Stimulated activated CD4-positive, alpha-beta T cell treated with anti-CD3 and anti-CD28 coated beads, Interleukin-12 subunit alpha, Interleukin-12 subunit beta, amount 100 ng/mL, for 48 hours (primary cell): Measurements from ENCODE around the gene TMTC1.

ENCODE experiments used
- DNase-seq, 3 donors: peaks; one replicate each; pipeline ENCODE4 v3.0.0-alpha.2; 2020; ENCODE audit warnings: low read depth in 2 of 3, low spot score in 1 of 3

The TMTC1 gene

DNA sequence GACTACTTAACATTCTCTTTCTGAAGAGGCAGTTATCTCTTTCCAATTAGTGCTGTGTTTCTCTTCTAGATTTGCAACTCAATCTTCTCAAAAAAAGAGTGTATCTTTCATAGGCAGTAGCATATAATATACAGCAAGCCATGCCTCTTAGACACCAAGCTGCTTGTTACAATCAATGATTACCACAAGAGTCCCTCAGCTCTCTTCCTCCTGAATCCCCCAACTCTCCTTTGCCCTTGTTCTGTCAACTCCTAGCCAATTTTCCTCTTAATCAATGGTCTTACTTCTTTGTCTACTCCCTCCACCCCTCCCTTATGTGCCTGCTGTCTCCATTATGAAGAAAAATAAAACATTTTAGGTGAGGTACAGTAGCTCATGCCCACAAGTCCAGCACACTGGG is 2.6 kb downstream of the TMTC1 start:
- no peak for DNase-seq

DNA sequence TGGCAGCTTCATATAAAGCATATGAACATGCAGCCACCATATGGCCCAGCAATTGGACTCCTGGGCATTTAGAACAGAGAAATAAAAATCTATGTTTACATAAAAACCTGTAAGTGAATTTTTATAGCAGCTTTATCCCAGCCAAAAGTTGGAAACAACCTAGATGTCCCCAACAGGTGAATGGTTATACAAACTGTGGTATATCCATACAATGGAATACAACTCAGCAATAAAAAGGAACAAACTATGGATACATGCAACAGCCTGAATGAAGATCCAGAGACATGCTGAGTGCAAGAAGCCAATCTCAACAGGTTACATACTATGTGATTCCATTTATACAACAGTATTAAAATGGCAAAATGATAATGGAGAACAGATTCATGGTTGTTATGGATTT is 3.7 kb downstream of the TMTC1 start:
- DNase-seq, result no peak

DNA sequence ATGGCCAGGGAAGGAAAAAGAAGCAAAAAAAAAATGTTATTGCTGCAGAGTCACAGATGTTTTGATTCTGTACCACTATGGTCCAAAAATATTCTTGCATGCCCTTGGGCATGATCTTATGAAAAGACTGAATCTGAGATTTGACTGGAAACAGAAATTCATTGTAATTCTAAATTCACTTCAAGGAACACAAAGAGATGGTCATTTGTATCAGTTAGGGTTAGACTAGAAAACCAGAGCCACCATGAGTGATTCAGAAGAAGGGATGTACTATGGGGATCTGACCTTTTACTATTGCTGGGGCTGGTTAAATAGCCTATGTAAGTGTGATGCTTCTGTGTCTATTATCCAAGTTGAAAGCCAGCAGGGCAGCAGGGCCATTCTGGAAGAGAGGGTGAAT is 5.2 kb downstream of the TMTC1 start:
- DNase-seq, result no peak

DNA sequence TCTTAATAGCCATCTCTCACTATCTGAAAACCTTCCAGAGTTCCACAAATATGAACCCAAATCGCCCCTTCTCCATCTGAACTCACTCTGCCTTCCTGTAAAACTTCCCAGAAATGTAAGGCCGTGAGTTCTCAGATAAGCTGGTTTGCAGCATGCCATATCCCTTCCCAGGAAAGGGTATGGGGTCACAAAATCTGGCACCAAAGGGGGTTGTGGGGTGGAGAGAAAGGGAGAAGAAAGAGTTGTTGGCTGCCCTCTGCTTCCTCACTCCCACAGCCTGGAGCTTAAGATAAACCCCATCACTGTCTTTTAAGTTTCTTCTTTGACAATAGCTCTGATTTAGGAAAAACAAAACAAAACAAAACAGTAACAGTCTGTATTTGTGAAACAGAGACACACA is 10.7 kb downstream of the TMTC1 start:
- no peak for DNase-seq

DNA sequence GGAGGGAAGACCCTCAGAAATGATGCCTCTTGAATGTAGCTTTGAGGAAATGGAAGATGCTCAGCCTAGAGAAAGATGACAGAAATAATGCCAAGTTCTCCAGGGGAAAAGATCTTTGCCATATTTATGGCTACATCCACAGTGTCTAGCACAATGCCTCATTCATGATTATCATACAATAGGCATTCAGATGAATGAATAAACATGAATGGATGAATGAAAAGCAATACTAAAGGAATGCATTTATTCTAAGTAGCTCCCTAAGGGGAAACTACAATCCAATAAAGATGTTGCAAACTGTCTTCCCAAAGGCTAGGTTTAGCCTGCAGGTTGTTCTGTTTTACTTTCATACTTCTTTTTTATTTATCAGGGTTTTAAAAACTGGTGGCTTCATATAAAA is 12.0 kb downstream of the TMTC1 start:
- no peak for DNase-seq

DNA sequence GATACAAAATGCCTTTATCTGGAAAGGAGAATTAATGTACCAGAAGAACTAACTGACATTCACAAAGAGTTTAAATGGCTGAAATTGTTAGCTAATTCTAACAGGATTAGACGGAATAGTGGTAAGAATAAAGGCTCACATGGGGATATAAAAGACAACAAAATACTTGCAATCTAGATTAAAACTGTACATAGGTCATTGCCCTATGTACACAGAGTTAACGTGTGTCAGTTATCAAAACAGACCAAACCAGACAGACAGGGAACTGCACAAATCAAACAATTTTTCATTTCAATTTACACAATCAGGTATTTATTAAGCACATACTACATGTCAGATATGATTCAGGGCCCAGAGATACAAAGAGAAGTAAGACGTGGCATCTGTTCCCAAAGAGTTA is 12.6 kb downstream of the TMTC1 start:
- no peak for DNase-seq

DNA sequence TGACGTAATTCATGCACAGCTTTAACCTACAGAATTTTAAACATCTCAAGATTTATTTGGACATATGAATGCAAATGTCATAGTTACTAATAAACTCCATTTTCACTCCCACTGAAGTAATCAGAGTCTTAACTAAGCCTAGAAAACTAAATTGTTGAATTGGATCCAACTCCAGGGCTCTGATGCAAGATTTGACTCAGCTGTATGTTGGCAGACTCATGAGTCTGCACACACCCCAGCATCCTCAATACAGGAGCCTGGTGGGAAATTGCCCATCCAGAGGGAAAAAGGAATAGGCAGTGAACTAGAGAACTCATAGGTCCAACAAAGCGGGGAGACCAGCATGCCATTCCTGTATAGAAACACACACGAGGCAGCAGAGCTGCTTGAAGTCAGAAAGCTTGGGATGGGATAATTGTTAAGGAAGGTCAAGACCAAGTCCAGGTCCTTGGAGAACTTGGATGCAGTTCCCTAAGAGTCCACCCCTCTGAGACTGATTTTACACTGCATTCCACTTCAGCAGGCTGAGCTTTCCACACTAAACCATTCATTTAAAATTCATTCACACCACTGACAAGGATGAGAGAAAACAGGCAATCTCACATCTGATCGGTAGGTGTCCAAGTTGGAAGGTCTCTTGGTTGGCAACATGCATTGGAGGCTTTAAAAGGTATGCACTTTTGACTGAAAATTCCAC is 14.4 kb downstream of the TMTC1 start:
- no peak for DNase-seq

DNA sequence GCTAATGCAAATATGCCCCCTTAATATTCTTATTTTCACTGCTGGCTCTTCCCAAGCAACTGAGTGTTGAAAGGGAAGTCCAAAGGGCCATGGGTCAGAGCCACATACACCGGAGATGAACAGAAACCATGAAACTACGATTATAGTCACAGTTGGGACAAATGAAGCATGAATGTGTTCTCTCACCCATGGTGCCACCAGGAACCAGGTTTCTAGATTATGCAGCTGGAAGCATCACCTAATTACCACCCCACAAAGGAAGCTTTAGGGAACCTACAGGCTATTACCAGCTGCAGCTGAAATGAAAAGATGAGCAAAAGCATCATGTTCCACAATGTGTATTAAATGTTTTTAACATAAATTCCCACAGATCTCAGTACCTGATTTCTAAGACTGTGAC is 15.4 kb downstream of the TMTC1 start:
- DNase-seq, result no peak

DNA sequence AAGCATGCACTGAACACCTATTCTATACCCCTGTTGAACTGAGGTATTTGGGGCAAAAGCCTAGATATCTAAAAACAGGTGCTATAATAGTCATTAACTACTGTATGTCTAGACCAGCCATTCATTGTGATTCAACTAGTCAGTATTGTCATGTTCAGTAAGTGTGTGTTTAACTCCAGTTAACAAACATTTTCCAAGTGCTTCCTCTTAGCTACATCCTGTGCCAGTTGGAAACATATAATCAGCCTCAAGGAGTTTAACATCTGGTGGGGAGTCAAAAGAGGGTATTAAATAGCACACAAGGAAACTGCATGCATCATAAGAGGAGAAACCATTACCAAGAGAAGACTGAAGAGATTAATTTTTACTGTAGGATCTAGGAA is 20.4 kb downstream of the TMTC1 start:
- no peak for DNase-seq

DNA sequence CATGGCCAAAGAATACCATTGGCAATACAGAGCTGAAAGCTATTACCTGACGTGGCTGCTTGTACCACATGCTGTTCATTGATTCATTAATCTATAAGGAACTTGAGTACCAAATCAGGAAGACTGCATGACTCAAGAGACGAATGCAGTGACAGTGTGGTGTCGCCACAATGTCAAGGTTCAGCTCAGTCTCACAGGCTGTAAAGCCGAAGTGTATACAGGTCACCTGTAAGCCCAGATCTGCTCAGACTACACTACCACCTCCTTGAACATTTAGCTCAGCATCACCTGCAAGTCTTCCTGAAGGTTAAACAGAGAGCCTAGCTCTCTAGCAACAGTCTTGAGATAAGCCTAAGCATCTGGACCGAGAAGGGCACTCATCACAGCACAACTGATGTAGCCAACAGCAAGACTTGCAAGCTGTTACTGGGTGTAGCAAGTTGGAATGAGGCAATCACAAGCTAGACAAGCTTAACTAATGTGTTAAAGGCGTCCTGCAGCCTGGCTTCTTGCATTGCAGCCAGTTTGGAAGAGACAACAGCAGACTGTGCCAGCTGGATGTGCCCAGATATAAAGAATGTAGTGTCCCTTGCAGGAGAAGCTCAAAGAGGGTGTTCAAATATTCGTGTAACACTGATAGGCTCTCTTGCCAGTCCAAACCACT is 21.0 kb downstream of the TMTC1 start:
- no peak for DNase-seq

DNA sequence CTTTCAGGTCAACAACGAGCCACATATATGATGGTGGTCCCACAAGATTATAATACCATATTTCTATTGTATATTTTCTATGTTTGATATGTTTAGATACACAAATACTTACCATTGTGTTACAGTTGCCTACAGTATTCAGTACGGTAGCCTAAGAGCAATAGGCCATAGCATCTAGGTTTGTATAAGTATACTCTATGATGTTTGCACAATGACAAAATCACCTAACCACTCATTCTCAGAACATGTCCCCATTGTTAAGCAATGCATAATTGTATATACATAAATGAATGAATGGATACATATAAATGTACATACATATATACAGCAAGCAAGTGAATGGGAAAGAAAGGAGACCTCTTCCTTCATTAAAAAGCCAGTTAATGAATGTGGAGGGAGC is 23.8 kb downstream of the TMTC1 start:
- DNase-seq, result no peak

DNA sequence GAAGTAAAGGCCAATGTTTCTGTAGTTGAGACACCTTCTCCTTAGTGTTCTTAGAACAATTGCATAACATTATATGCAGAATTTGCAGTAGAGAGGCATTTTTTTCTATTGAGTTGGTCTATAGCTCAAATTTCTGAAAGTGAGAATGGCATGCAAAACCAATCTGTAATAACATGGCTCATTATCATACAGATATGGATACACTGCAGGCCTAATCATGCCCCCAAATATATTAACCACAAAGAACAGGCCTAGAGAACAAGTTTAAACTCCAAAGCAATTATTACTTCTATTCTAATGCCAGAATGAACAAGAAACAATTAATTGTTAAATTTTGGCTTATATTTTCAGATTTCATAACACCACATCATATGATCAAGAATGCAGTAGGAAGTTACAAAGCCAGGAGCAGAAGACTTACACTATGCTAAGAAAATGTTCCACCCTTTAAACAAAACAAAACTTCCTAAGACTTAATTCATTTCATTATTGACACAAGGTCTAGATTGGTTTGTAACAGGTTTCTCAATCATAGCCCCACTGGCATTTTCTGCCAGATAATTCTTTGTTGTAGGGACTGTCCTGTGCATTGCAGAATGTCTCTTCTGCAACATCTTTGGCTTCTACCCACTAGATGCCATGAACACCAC is 26.9 kb downstream of the TMTC1 start:
- DNase-seq, result no peak

DNA sequence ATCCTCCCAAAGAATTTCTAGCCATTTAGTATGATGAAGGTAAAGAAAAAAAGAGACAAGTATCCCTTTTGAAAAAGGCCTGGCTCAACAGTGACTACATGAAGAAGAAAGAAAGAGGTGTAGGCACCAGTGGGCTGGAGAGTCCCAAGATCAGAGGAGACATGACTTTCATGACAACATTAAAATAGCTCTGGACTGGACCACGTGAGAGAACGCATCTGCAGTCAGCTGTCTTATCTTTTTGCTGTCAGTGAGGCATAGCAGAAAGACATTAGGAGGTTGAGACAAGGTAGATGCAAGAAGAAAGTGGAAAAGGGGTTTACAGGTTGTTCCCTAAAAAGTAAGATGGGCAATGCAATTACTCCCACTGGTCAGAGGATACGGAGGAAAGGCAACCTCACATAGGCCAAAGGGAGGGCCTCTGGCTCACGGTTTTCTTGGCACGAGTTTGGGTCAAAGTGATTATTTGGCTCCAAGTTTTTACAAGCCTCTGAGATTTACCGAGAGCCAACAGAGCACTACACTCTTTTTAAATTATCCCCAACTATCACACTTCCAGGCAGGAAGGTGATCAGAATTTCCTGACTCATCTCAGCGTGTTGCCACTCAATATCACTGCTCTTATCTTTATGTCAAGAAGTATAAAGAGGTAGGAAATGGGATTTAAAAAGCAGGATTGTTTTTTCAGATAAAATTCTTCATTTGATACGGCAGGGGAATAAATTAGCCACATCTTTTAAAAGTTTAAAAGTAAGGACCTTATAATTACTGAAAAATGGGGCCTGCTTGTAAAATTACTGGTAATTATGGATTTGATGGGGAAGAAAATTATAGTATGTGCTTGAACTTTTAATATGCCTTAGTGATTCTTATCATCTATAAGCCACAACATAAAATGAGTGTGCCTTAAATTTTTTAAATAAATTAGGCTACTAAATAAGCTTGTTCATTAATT is 29.2 kb downstream of the TMTC1 start:
- no peak for DNase-seq

DNA sequence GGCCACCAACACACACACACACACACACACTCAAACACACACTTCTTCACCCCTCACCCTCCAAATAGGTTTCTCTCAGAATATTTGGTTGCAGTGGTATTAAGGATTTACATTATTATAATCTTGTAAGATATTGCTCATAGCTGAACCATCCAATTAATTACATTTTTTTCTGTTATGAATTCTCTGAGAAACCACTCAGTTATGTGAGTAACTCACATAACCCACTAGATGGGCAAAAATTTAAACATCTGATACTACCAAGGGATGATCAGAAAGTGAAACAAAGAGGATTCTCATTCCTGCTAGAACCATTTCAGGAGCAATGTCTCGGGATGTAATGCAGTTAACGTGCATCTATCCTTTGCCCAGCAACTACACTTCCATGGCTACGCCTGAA is 31.6 kb downstream of the TMTC1 start:
- no peak for DNase-seq

DNA sequence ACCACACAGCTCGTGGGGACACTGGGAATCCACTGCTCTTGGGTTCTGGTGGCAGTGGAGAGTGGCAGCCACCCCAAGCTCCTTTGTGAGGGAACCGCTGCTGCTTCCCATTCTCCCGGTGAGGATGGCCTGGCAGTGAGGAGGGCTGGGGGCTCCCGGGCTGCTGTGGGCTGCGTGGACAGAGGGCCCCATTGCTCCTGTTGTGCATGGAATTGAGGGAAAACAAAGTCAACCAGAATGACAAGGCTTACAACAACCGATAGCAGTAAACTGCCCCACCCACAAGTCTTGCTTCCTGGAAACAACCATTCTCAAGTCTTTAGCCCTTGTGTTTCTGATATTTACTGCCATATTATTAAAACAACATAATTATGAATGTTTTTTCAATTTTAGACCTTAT is 32.1 kb downstream of the TMTC1 start:
- DNase-seq, result no peak

DNA sequence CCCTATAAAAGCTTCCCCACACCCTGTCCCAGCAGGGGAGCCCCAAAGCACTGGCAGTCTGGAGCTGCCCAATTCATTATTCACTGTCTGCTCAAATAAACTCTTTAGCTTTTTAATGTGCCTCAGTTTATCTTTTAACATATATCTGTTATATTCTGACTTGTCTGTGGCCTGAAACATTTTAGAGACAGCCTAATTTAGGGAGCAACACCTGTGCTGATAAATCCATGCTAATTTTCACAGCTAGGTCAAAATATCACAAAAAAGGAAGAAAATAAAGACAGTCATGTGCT is 32.9 kb downstream of the TMTC1 start:
- DNase-seq, result no peak

DNA sequence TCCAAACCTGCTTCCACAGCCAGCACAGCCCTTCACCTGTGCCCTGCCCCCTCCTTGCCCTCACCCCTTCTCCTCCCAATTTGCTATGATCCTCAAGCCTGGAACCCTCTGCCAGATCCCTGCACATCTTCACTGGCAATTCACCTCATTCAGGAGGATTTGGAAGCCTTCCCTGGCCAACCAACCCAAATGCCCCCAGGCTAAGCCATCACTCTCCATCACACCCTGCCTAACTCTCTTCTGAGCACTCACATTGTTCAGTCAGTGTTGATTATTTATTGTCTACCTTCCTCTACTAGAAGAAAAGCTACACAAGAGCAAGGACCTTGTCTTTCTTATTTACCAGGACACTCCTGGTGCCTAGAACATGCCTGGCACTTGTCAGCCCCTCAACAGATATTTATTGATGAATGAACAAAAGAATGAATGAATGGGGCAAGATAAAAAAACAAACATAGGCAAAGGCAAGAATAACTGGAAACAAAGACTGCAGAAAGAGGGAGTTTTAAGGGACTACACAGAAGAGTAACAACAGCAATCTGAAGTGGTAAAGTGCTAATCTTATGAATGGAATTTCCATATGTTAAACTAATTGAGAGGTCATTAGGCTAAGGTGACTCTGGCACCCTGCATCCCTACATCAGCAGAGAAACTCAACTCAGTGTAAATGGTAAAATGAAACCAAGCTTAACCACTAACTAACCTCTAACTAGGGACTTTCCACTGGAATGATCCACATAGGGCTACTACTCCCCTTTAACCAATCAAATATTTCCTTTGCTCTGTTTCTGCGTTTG is 33.4 kb downstream of the TMTC1 start:
- no peak for DNase-seq

DNA sequence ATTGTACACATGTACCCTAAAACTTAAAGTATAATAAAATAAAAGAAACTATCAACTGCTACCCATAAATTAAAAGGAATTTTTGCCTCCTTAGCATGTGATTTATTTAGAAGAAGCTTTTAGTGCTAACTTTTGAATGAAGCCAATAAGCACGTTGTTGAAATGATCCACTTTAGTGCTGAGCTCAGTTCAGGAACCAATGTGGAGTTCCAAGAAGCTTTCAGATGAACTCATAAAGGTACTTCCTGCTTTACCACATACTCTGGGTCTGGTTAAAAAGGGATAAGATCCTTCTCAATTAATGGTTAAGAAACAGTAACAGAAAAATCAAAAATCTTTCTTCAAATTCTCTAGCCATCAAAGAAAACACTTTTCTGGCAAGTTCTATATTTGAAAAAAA is 39.4 kb downstream of the TMTC1 start:
- no peak for DNase-seq

DNA sequence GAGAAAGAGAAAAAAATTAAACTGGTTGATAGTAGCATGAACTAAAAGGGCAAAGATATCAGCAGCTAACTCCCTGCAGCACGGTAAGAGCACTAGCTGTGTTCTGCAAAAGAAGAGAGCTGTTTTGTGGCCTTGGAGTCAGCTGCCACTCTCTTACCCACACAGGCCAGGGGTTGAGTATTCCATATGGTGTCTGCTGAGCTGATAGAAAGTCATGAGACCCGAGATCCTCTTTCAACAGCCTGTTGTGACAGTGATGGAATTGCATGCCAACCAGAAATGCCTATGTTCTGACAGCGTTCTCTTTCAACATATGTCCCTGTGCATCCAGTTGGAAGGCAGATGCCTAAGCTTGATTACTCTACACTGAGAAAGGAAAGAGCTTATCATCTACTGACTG is 39.9 kb downstream of the TMTC1 start:
- no peak for DNase-seq

DNA sequence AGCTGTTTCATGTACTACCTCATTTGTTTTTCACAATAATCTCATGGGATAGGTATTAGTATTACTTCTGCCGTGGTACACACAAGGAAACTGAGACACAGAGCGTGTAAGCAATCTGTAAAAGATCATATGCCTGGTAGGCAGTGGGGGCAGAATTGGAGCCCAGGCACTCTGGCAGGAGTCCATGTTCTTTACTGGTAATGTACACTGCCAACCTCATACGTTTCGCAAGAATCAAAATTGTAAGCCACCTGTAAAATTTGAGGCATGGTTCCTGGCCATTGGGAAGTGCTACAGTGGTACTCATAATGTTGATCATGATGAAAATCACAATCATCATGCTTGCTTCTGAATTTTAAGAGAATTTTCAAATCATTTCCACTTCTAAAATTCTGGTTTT is 40.7 kb downstream of the TMTC1 start:
- no peak for DNase-seq

DNA sequence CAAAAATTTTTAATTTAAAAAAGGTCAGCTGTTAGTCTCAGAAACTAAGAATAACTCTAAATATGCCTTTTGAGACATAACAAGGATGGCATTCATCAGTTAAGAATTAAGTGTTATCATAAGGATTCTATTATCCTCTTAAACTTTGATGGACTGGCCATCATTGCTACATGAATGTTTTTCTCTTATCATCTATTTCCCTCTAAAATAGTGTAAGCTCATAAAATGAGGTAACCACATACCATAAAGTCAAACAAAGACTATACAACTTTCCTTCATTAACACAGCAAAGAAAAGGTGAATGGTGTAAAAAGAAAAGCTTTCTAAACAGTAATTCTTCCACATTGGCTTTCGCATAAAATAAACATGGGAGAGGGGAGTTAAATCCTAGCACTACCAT is 41.1 kb downstream of the TMTC1 start:
- no peak for DNase-seq
